HepG2 (cell line): ENCODE data around the gene ASXL1. TPM values are rescaled to one million over a fixed set of nuclear protein-coding genes. Genes with fewer than 3 reads are reported as not detected.

ENCODE experiments used
- BRD4 ChIP-seq: sonication (generic); formaldehyde crosslinking; IDR thresholded peaks from 2 replicates; pipeline ENCODE4 v1.4.0; 2020; ENCODE audit warnings: missing genetic modification reagents
- FOXK2 ChIP-seq: fragments of 450-650 bp; IDR thresholded peaks from 2 replicates; pipeline ENCODE4 v1.6.1; 2016
- HOXA3 ChIP-seq: sonication (generic); formaldehyde crosslinking; IDR thresholded peaks from 2 replicates; pipeline ENCODE4 v1.5.0; 2020; ENCODE audit warnings: missing genetic modification reagents
- KAT7 ChIP-seq: IDR thresholded peaks from 2 replicates; pipeline ENCODE4 v1.6.1; 2018; ENCODE audit warnings: borderline replicate concordance, missing compliant biosample characterization
- MXD4 ChIP-seq: IDR thresholded peaks from 2 replicates; pipeline ENCODE4 v1.6.1; 2016; ENCODE audit warnings: mild to moderate bottlenecking, missing biosample characterization, missing genetic modification reagents
- NONO ChIP-seq, 2 experiments: fragments of 450-650 bp in 1 of 2; sonication (generic) in 1 of 2; formaldehyde crosslinking in 1 of 2; IDR thresholded peaks in 1 of 2; conservative IDR thresholded peaks in 1 of 2; 2 replicates each; pipeline versions ENCODE4 v1.6.1 to v1.8.0; 2017 to 2022; ENCODE audit warnings: mild to moderate bottlenecking in 1 of 2, missing genetic modification reagents in 1 of 2, moderate library complexity in 1 of 2
- SMYD3 ChIP-seq: sonication (generic); formaldehyde crosslinking; IDR thresholded peaks from 2 replicates; pipeline ENCODE4 v1.8.1; 2023; ENCODE audit warnings: mild to moderate bottlenecking, missing genetic modification reagents
- YEATS2 ChIP-seq: sonication (generic); formaldehyde crosslinking; IDR thresholded peaks from 2 replicates; pipeline ENCODE4 v1.4.0; 2020; ENCODE audit warnings: missing genetic modification reagents, borderline replicate concordance
- ZMYM2 ChIP-seq: sonication (generic); formaldehyde crosslinking; IDR thresholded peaks from 2 replicates; pipeline ENCODE4 v1.8.0; 2022; ENCODE audit warnings: mild to moderate bottlenecking, missing genetic modification reagents
- ZNF317 ChIP-seq: sonication (generic); formaldehyde crosslinking; IDR thresholded peaks from 2 replicates; pipeline ENCODE4 v1.5.0; 2020; ENCODE audit warnings: mild to moderate bottlenecking, missing genetic modification reagents
- ZNF432 ChIP-seq: sonication (generic); formaldehyde crosslinking; IDR thresholded peaks from 2 replicates; pipeline ENCODE4 v1.5.0; 2020; ENCODE audit warnings: missing genetic modification reagents, mild to moderate bottlenecking, borderline replicate concordance
- ZSCAN29 ChIP-seq: sonication (generic); formaldehyde crosslinking; conservative IDR thresholded peaks from 2 replicates; pipeline ENCODE4 v1.4.0; 2020; ENCODE audit warnings: mild to moderate bottlenecking, missing genetic modification reagents
- polyA plus RNA-seq, 8 experiments: library from polyadenylated mRNA; depleted of rRNA in 3 of 8; stranded (reverse) in 7 of 8; unstranded in 1 of 8; fragments of >200 nt; fragmentation: Illumina TruSeq in 4 of 8; extraction: Trizol in 4 of 8; gene quantifications; 2 replicates each; pipeline versions ENCODE4 v1.2.1 to v1.2.3, GENCODE V29; 2011 to 2016; ENCODE audit warnings: low read depth in 4 of 8, missing spikeins in 1 of 8, mixed read lengths in 1 of 8; ENCODE audit not compliant: insufficient read depth in 1 of 8
- total RNA-seq, 5 experiments: library from RNA; depleted of rRNA; stranded (reverse); fragments of >200 nt; fragmentation: Illumina TruSeq; extraction: Trizol; gene quantifications; 2 replicates each; pipeline ENCODE4 v1.2.3, GENCODE V29; 2016; ENCODE audit warnings: low read depth in 1 of 5
- TF ChIP-seq, protein P1 (sequence below): sonication (generic); formaldehyde crosslinking; IDR thresholded peaks from 2 replicates; pipeline ENCODE4 v1.5.0; 2020; ENCODE audit warnings: mild to moderate bottlenecking, missing genetic modification reagents, borderline replicate concordance
- TF ChIP-seq, protein P2 (sequence below): sonication (generic); formaldehyde crosslinking; IDR thresholded peaks from 2 replicates; pipeline ENCODE4 v1.4.0; 2020; ENCODE audit warnings: low read depth, mild to moderate bottlenecking, missing genetic modification reagents
- TF ChIP-seq, protein P3 (sequence below): sonication (generic); formaldehyde crosslinking; IDR thresholded peaks from 2 replicates; pipeline ENCODE4 v1.4.0; 2020; ENCODE audit warnings: missing genetic modification reagents, mild to moderate bottlenecking, borderline replicate concordance
- TF ChIP-seq, protein P4 (sequence below): sonication (generic); formaldehyde crosslinking; IDR thresholded peaks from 2 replicates; pipeline ENCODE4 v1.5.0; 2020; ENCODE audit warnings: missing genetic modification reagents
- TF ChIP-seq, protein P5 (sequence below): IDR thresholded peaks from 2 replicates; pipeline ENCODE4 v1.6.1; 2018; ENCODE audit warnings: missing genetic modification reagents, mild to moderate bottlenecking, missing compliant biosample characterization

The ASXL1 gene
- total and polyA plus RNA-seq, 2 of the 13 experiments (the other 11 are each of a cell fraction or from before 2014, with no cell fraction given) = 62.1 to 74.8 TPM

DNA sequence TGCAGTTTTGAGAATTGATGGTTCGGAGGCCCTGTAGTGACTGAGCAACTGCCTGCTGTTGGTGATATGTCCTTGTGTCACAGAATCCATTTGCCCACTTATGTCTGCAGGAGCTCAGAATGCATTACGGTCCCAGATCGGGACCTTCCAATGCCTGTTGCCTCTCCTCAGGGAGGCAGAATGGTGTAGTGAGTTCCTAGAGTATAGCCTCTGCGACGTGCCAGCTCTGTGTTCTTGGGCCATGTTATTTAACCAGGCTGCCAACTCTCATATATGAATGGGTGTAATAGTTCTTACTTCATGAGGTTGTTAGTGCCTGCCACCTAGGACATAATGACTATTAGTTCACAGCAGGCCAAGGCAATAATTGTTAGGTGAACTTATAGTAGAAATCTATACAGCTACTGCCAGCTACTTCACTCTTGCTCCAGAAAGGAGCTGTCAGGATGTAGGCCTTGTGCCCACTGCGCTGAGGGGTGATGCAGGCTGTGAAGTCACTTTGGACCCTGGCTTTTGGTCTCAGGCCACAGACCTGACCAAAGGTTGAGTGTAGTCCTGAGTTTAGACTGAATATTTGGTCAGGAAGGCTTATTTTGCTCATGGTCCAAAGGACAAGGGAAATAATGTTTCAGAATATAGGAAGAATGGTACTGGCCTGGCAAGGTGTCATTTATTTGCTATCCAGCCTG is 82.1 kb downstream of the ASXL1 start (continued):
- TF ChIP-seq, protein P1, sequence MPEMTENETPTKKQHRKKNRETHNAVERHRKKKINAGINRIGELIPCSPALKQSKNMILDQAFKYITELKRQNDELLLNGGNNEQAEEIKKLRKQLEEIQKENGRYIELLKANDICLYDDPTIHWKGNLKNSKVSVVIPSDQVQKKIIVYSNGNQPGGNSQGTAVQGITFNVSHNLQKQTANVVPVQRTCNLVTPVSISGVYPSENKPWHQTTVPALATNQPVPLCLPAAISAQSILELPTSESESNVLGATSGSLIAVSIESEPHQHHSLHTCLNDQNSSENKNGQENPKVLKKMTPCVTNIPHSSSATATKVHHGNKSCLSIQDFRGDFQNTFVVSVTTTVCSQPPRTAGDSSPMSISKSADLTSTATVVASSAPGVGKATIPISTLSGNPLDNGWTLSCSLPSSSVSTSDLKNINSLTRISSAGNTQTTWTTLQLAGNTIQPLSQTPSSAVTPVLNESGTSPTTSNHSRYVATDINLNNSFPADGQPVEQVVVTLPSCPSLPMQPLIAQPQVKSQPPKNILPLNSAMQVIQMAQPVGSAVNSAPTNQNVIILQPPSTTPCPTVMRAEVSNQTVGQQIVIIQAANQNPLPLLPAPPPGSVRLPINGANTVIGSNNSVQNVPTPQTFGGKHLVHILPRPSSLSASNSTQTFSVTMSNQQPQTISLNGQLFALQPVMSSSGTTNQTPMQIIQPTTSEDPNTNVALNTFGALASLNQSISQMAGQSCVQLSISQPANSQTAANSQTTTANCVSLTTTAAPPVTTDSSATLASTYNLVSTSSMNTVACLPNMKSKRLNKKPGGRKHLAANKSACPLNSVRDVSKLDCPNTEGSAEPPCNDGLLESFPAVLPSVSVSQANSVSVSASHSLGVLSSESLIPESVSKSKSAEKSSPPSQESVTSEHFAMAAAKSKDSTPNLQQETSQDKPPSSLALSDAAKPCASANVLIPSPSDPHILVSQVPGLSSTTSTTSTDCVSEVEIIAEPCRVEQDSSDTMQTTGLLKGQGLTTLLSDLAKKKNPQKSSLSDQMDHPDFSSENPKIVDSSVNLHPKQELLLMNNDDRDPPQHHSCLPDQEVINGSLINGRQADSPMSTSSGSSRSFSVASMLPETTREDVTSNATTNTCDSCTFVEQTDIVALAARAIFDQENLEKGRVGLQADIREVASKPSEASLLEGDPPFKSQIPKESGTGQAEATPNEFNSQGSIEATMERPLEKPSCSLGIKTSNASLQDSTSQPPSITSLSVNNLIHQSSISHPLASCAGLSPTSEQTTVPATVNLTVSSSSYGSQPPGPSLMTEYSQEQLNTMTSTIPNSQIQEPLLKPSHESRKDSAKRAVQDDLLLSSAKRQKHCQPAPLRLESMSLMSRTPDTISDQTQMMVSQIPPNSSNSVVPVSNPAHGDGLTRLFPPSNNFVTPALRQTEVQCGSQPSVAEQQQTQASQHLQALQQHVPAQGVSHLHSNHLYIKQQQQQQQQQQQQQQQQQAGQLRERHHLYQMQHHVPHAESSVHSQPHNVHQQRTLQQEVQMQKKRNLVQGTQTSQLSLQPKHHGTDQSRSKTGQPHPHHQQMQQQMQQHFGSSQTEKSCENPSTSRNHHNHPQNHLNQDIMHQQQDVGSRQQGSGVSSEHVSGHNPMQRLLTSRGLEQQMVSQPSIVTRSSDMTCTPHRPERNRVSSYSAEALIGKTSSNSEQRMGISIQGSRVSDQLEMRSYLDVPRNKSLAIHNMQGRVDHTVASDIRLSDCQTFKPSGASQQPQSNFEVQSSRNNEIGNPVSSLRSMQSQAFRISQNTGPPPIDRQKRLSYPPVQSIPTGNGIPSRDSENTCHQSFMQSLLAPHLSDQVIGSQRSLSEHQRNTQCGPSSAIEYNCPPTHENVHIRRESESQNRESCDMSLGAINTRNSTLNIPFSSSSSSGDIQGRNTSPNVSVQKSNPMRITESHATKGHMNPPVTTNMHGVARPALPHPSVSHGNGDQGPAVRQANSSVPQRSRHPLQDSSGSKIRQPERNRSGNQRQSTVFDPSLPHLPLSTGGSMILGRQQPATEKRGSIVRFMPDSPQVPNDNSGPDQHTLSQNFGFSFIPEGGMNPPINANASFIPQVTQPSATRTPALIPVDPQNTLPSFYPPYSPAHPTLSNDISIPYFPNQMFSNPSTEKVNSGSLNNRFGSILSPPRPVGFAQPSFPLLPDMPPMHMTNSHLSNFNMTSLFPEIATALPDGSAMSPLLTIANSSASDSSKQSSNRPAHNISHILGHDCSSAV (CRISPR knock-in tag) = no peak
- TF ChIP-seq ZMYM2 (CRISPR knock-in tag) = peak; percentile 58; the same call in 1 of the 2 replicates
- no peak for TF ChIP-seq KAT7
- peak; percentile 68; the same call in 1 of the 2 replicates for TF ChIP-seq HOXA3 (CRISPR knock-in tag)
- TF ChIP-seq BRD4 (CRISPR knock-in tag) = no peak
- TF ChIP-seq, protein P2, sequence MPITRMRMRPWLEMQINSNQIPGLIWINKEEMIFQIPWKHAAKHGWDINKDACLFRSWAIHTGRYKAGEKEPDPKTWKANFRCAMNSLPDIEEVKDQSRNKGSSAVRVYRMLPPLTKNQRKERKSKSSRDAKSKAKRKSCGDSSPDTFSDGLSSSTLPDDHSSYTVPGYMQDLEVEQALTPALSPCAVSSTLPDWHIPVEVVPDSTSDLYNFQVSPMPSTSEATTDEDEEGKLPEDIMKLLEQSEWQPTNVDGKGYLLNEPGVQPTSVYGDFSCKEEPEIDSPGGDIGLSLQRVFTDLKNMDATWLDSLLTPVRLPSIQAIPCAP (CRISPR knock-in tag) = no peak
- TF ChIP-seq, protein P3, sequence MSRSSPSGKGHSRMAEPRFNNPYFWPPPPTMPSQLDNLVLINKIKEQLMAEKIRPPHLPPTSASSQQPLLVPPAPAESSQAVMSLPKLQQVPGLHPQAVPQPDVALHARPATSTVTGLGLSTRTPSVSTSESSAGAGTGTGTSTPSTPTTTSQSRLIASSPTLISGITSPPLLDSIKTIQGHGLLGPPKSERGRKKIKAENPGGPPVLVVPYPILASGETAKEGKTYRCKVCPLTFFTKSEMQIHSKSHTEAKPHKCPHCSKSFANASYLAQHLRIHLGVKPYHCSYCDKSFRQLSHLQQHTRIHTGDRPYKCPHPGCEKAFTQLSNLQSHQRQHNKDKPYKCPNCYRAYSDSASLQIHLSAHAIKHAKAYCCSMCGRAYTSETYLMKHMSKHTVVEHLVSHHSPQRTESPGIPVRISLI (CRISPR knock-in tag) = no peak
- TF ChIP-seq, protein P4, sequence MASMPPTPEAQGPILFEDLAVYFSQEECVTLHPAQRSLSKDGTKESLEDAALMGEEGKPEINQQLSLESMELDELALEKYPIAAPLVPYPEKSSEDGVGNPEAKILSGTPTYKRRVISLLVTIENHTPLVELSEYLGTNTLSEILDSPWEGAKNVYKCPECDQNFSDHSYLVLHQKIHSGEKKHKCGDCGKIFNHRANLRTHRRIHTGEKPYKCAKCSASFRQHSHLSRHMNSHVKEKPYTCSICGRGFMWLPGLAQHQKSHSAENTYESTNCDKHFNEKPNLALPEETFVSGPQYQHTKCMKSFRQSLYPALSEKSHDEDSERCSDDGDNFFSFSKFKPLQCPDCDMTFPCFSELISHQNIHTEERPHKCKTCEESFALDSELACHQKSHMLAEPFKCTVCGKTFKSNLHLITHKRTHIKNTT = no peak
- no peak; the same call in 1 of the 2 replicates for TF ChIP-seq MXD4
- no peak for TF ChIP-seq ZNF432 (CRISPR knock-in tag)
- TF ChIP-seq, protein P5, sequence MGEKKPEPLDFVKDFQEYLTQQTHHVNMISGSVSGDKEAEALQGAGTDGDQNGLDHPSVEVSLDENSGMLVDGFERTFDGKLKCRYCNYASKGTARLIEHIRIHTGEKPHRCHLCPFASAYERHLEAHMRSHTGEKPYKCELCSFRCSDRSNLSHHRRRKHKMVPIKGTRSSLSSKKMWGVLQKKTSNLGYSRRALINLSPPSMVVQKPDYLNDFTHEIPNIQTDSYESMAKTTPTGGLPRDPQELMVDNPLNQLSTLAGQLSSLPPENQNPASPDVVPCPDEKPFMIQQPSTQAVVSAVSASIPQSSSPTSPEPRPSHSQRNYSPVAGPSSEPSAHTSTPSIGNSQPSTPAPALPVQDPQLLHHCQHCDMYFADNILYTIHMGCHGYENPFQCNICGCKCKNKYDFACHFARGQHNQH (CRISPR knock-in tag) = 0 out of 2 replicates have a peak, but pooled peaks have one; percentile 17
- no peak for TF ChIP-seq ZNF317
- no peak for TF ChIP-seq NONO (IDR thresholded peaks at IDR 0.05)
- TF ChIP-seq NONO (CRISPR knock-in tag; conservative IDR thresholded peaks at IDR 0.05) = peak; percentile 29; the same call in 1 of the 2 replicates
- TF ChIP-seq SMYD3 (CRISPR knock-in tag) = no peak
- no peak for TF ChIP-seq FOXK2
- TF ChIP-seq ZSCAN29 (CRISPR knock-in tag) = no peak
- TF ChIP-seq YEATS2 (CRISPR knock-in tag) = no peak
